Stimulated activated CD4-positive, alpha-beta T cell treated with anti-CD3 and anti-CD28 coated beads, Interleukin-12 subunit alpha, Interleukin-12 subunit beta, amount 100 ng/mL, for 24 hours (primary cell): ENCODE results near the gene WNT3.
"Not testable (repeated sequence)": the region's sequence is repeated elsewhere in the genome, so short reads cannot be mapped to it uniquely, and the experiment has no call there.

ENCODE experiments used
- DNase-seq, 2 experiments: peaks; one replicate each; pipeline ENCODE4 v3.0.0-alpha.2; 2020; ENCODE audit warnings: low read depth in 2 of 2

WNT3 gene

GRCh38 chr17:46785696-46786095 is 32.8 kb downstream of the WNT3 start:
- no peak for DNase-seq

GRCh38 chr17:46783031-46783593 is 35.4 kb downstream of the WNT3 start:
- no peak for DNase-seq

GRCh38 chr17:46782250-46782953 is 36.1 kb downstream of the WNT3 start:
- DNase-seq, result no peak

- DNase-seq, result no peak
Measured at GRCh38 chr17:46780003-46780373, 38.5 kb downstream of the WNT3 start.

GRCh38 chr17:46777943-46778915 is 40.3 kb downstream of the WNT3 start:
- no peak for DNase-seq

GRCh38 chr17:46776298-46777005 is 42.0 kb downstream of the WNT3 start:
- no peak for DNase-seq

GRCh38 chr17:46774108-46774737 is 44.3 kb downstream of the WNT3 start:
- DNase-seq, result no peak

GRCh38 chr17:46773676-46774075 is 44.8 kb downstream of the WNT3 start:
- DNase-seq, result no peak

GRCh38 chr17:46773221-46773605 is 45.3 kb downstream of the WNT3 start:
- DNase-seq, result no peak

- no peak for DNase-seq
Measured at GRCh38 chr17:46772475-46773220, 45.8 kb downstream of the WNT3 start.

- DNase-seq, result no peak
Measured at GRCh38 chr17:46771561-46772474, 46.7 kb downstream of the WNT3 start.

- peak in 1 of 2 experiments; percentile 22 for DNase-seq
Measured at GRCh38 chr17:46770818-46771560, 47.5 kb downstream of the WNT3 start.

- no peak for DNase-seq
Measured at GRCh38 chr17:46770439-46770817, 48.1 kb downstream of the WNT3 start.

GRCh38 chr17:46769531-46770438 is 48.7 kb downstream of the WNT3 start:
- no peak for DNase-seq

GRCh38 chr17:46768896-46769295 is 49.6 kb downstream of the WNT3 start:
- DNase-seq, result not testable (repeated sequence)

- DNase-seq, result no peak
Measured at GRCh38 chr17:46768540-46768870, 50.0 kb downstream of the WNT3 start.

GRCh38 chr17:46766493-46767491 is 51.7 kb downstream of the WNT3 start:
- DNase-seq, result no peak
